ENCODE measurements around the gene CCKAR.

The CCKAR gene

GRCh38 chr4:26468977-26469376, 21.3 kb downstream of the CCKAR start:
- Histone ChIP-seq H3K4me1 (ENCODE audit: control insufficient read depth, insufficient read depth, low read length) (no peaks in the 10 kb centered on the region), H3K9me3 (ENCODE audit: control insufficient read depth, insufficient read depth, low read depth, low read length) (peaks cover 8% of the 10 kb centered on the region; the same call in 1 of the 2 replicates), H3K36me3 (ENCODE audit: control insufficient read depth, insufficient read depth, low read length) (no peaks in the 10 kb centered on the region), H3K9ac (ENCODE audit: low read length) (no peak overlapping the region), H3K4me3 (ENCODE audit: low read depth, low read length) (no peak overlapping the region), H3K27ac (ENCODE audit: low read depth, low read length) (no peak overlapping the region), H3K27me3 (ENCODE audit: control insufficient read depth, insufficient read depth, low read length) (no peaks in the 10 kb centered on the region)

- peaks cover 13% of the 10 kb centered on the region for H3K9me3 ChIP-seq (ENCODE audit: control insufficient read depth, insufficient read depth, low read depth, low read length)
- no peak overlapping the region for H3K27ac ChIP-seq (ENCODE audit: low read depth, low read length)
- H3K36me3 ChIP-seq (ENCODE audit: control insufficient read depth, insufficient read depth, low read length): no peaks in the 10 kb centered on the region
- H3K9ac ChIP-seq (ENCODE audit: low read length): no peak overlapping the region
- H3K27me3 ChIP-seq (ENCODE audit: control insufficient read depth, insufficient read depth, low read length): no peaks in the 10 kb centered on the region
- no peak overlapping the region for H3K4me3 ChIP-seq (ENCODE audit: low read depth, low read length)
- H3K4me1 ChIP-seq (ENCODE audit: control insufficient read depth, insufficient read depth, low read length): no peaks in the 10 kb centered on the region
These were observed 21.9 kb downstream of the CCKAR start for GRCh38 chr4:26468283-26468949.

DNA sequence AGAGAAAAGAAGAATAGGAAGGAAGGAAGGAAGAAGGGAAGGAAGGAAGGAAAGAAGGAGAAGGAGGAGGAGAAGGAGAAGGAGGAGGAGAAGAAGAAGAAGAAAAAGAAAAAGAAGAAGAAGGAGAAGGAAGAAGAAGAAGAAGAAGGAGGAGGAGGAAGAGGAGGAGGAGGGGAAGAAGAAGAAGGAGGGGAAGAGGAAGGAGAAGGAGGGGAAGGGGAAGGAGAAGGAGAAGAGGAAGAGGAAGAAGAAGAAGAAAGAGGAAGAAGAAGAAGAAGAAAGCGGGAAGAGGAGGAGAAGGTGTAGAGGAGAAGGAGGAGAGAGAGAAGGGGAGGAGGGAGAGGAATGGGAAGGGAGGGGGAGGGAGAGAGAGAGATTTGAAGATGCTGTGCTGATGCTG, 22.6 kb downstream of the CCKAR start:
- no peaks in the 10 kb centered on the region for H3K36me3 ChIP-seq (ENCODE audit: control insufficient read depth, insufficient read depth, low read length)
- H3K27me3 ChIP-seq (ENCODE audit: control insufficient read depth, insufficient read depth, low read length): no peaks in the 10 kb centered on the region
- H3K9ac ChIP-seq (ENCODE audit: low read length): no peak overlapping the region
- no peaks in the 10 kb centered on the region for H3K4me1 ChIP-seq (ENCODE audit: control insufficient read depth, insufficient read depth, low read length)
- peaks cover 18% of the 10 kb centered on the region for H3K9me3 ChIP-seq (ENCODE audit: control insufficient read depth, insufficient read depth, low read depth, low read length)
- no peak overlapping the region for H3K4me3 ChIP-seq (ENCODE audit: low read depth, low read length)
- no peak overlapping the region for H3K27ac ChIP-seq (ENCODE audit: low read depth, low read length)

- H3K27ac ChIP-seq (ENCODE audit: low read depth, low read length): no peak overlapping the region
- H3K27me3 ChIP-seq (ENCODE audit: control insufficient read depth, insufficient read depth, low read length): no peaks in the 10 kb centered on the region
- no peak overlapping the region for H3K9ac ChIP-seq (ENCODE audit: low read length)
- H3K4me3 ChIP-seq (ENCODE audit: low read depth, low read length): no peak overlapping the region
- H3K9me3 ChIP-seq (ENCODE audit: control insufficient read depth, insufficient read depth, low read depth, low read length): peaks cover 18% of the 10 kb centered on the region
- no peaks in the 10 kb centered on the region for H3K4me1 ChIP-seq (ENCODE audit: control insufficient read depth, insufficient read depth, low read length)
- H3K36me3 ChIP-seq (ENCODE audit: control insufficient read depth, insufficient read depth, low read length): no peaks in the 10 kb centered on the region
These were observed 23.6 kb downstream of the CCKAR start for GRCh38 chr4:26466578-26467270.

- Histone ChIP-seq H3K4me1 (ENCODE audit: control insufficient read depth, insufficient read depth, low read length) (no peaks in the 10 kb centered on the region), H3K9ac (ENCODE audit: low read length) (no peak overlapping the region), H3K27ac (ENCODE audit: low read depth, low read length) (no peak overlapping the region), H3K36me3 (ENCODE audit: control insufficient read depth, insufficient read depth, low read length) (no peaks in the 10 kb centered on the region), H3K9me3 (ENCODE audit: control insufficient read depth, insufficient read depth, low read depth, low read length) (peaks cover 18% of the 10 kb centered on the region), H3K27me3 (ENCODE audit: control insufficient read depth, insufficient read depth, low read length) (no peaks in the 10 kb centered on the region), H3K4me3 (ENCODE audit: low read depth, low read length) (no peak overlapping the region)
These were observed 25.7 kb downstream of the CCKAR start for GRCh38 chr4:26464420-26465095.

GRCh38 chr4:26463386-26463785, 26.9 kb downstream of the CCKAR start:
- no peak overlapping the region for H3K4me3 ChIP-seq (ENCODE audit: low read depth, low read length)
- no peaks in the 10 kb centered on the region for H3K4me1 ChIP-seq (ENCODE audit: control insufficient read depth, insufficient read depth, low read length)
- H3K9ac ChIP-seq (ENCODE audit: low read length): no peak overlapping the region
- H3K36me3 ChIP-seq (ENCODE audit: control insufficient read depth, insufficient read depth, low read length): no peaks in the 10 kb centered on the region
- no peaks in the 10 kb centered on the region for H3K27me3 ChIP-seq (ENCODE audit: control insufficient read depth, insufficient read depth, low read length)
- peaks cover 18% of the 10 kb centered on the region for H3K9me3 ChIP-seq (ENCODE audit: control insufficient read depth, insufficient read depth, low read depth, low read length)
- H3K27ac ChIP-seq (ENCODE audit: low read depth, low read length): no peak overlapping the region

GRCh38 chr4:26462874-26463273, 27.4 kb downstream of the CCKAR start:
- H3K9me3 ChIP-seq (ENCODE audit: control insufficient read depth, insufficient read depth, low read depth, low read length): peaks cover 18% of the 10 kb centered on the region
- no peaks in the 10 kb centered on the region for H3K4me1 ChIP-seq (ENCODE audit: control insufficient read depth, insufficient read depth, low read length)
- H3K27ac ChIP-seq (ENCODE audit: low read depth, low read length): no peak overlapping the region
- no peak overlapping the region for H3K4me3 ChIP-seq (ENCODE audit: low read depth, low read length)
- H3K36me3 ChIP-seq (ENCODE audit: control insufficient read depth, insufficient read depth, low read length): no peaks in the 10 kb centered on the region
- H3K9ac ChIP-seq (ENCODE audit: low read length): no peak overlapping the region
- H3K27me3 ChIP-seq (ENCODE audit: control insufficient read depth, insufficient read depth, low read length): no peaks in the 10 kb centered on the region

GRCh38 chr4:26459756-26460530, 30.3 kb downstream of the CCKAR start:
- H3K4me1 ChIP-seq (ENCODE audit: control insufficient read depth, insufficient read depth, low read length): no peaks in the 10 kb centered on the region
- H3K4me3 ChIP-seq (ENCODE audit: low read depth, low read length): no peak overlapping the region
- no peak overlapping the region for H3K27ac ChIP-seq (ENCODE audit: low read depth, low read length)
- H3K27me3 ChIP-seq (ENCODE audit: control insufficient read depth, insufficient read depth, low read length): no peaks in the 10 kb centered on the region
- peaks cover 16% of the 10 kb centered on the region for H3K9me3 ChIP-seq (ENCODE audit: control insufficient read depth, insufficient read depth, low read depth, low read length)
- H3K36me3 ChIP-seq (ENCODE audit: control insufficient read depth, insufficient read depth, low read length): no peaks in the 10 kb centered on the region
- no peak overlapping the region for H3K9ac ChIP-seq (ENCODE audit: low read length)

DNA sequence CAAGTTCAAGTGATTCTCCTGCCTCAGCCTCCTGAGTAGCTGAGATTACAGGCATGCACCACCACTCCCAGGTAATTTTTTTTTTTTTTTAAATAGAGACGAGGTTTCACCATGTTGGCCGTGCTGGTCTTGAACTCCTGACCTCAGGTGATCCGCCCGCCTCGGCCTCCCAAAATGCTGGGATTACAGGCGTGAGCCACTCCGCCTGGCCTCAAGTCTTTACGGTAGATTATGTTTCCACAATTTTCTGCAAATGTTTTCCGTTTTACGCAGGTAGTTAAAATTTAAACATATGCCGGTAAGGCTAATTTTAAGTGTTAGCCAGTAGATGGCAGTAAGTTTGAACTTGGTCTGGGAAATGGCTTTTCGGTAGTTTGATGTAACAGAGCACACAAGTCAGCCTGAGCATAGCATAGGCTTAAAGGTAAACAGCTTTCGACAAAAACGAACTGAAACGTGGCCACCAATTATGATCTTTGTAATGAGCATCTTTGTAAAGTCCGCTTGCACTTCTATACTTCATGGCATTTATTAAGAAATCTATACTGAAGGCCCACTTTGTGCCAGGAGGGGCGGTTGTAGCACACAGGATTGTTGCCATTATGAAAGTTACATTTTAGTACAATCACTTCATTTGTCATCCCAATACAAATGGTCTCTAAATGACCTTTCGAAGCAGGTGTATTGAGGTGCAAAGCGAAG, 31.1 kb downstream of the CCKAR start:
- no peak overlapping the region for H3K4me3 ChIP-seq (ENCODE audit: low read depth, low read length)
- no peaks in the 10 kb centered on the region for H3K4me1 ChIP-seq (ENCODE audit: control insufficient read depth, insufficient read depth, low read length)
- no peaks in the 10 kb centered on the region for H3K36me3 ChIP-seq (ENCODE audit: control insufficient read depth, insufficient read depth, low read length)
- H3K9ac ChIP-seq (ENCODE audit: low read length): no peak overlapping the region
- H3K27me3 ChIP-seq (ENCODE audit: control insufficient read depth, insufficient read depth, low read length): no peaks in the 10 kb centered on the region
- peaks cover 13% of the 10 kb centered on the region for H3K9me3 ChIP-seq (ENCODE audit: control insufficient read depth, insufficient read depth, low read depth, low read length)
- no peak overlapping the region for H3K27ac ChIP-seq (ENCODE audit: low read depth, low read length)

- Histone ChIP-seq H3K27ac (ENCODE audit: low read depth, low read length) (no peak overlapping the region), H3K9me3 (ENCODE audit: control insufficient read depth, insufficient read depth, low read depth, low read length) (peaks cover 8% of the 10 kb centered on the region), H3K36me3 (ENCODE audit: control insufficient read depth, insufficient read depth, low read length) (no peaks in the 10 kb centered on the region), H3K27me3 (ENCODE audit: control insufficient read depth, insufficient read depth, low read length) (no peaks in the 10 kb centered on the region), H3K4me1 (ENCODE audit: control insufficient read depth, insufficient read depth, low read length) (no peaks in the 10 kb centered on the region), H3K4me3 (ENCODE audit: low read depth, low read length) (no peak overlapping the region), H3K9ac (ENCODE audit: low read length) (no peak overlapping the region)
These were observed 32.1 kb downstream of the CCKAR start for GRCh38 chr4:26458157-26458561.

Measured in HUES6 (cell line).